Activated gamma-delta T cell treated with Interleukin-2 at 50 U/mL for 16 hours (primary cell): ENCODE measurements around the gene PPIP5K2.
A peak's percentile ranks its signal among the peaks of the same experiment; 100 is the strongest.
"Not testable (repeated sequence)": the region's sequence is repeated elsewhere in the genome, so short reads cannot be mapped to it uniquely, and the experiment has no call there.

Experiments
- DNase-seq: peaks from one replicate; pipeline ENCODE4 v3.0.0-alpha.2; 2020

PPIP5K2 gene

DNA sequence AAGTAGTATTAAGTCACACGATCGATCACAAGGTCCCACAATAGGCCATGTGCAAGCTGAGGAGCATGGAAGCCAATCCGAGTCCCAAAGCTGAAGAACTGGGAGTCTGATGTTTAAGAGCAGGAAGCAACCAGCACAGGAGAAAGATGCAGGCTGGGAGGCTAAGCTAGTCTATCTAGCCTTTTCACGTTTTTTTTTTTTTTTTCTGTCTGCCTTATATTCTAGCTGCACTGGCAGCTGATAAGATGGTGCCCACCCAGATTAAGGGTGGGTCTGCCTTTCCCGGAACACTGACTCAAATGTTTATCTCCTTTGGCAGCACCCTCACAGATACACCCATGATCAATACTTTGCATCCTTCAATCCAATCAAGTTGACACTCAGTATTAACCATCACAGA, 6.5 kb downstream of the PPIP5K2 start:
- DNase-seq: no peak

DNA sequence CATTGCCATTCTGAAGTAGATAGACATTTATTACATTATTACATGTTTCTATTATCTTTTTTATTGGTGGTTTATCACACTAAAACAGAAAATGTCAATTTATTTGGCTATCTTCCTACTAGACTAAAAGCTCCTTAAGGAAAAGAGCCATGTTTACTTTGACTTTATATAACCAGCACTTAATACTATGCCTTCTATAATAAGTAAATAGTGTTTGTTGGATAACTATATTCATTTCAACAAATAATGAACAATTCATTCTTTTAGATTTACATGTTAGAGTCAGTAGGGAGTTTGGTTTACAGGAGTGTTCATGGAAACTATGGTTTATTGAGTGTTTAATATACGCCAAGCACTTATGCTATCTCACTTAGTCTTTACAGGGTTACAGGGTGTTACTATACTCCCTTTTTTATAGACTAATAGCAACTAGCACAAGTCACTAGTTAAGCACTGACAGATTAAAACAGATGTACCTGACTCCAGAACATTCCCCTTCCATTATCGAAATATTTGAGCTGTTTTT, 7.3 kb downstream of the PPIP5K2 start:
- no peak for DNase-seq

DNA sequence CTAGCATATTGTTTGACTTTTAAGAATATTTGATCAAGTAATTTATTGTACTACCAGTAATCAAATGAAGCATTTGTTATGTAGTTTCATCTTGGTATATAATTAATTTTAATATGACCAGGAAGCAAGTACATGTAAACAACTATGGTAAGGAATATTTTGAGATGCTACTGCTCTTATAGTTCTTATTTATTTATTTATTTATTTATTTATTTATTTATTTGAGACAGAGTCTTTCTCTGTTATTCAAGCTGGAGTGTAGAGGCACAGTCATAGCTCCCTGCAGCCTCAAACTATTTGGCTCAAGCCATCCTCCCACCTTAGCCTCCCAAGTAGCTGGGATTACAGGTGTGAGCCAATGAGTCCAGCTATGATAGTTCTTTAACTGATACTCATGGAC, 8.1 kb downstream of the PPIP5K2 start:
- DNase-seq: no peak

DNA sequence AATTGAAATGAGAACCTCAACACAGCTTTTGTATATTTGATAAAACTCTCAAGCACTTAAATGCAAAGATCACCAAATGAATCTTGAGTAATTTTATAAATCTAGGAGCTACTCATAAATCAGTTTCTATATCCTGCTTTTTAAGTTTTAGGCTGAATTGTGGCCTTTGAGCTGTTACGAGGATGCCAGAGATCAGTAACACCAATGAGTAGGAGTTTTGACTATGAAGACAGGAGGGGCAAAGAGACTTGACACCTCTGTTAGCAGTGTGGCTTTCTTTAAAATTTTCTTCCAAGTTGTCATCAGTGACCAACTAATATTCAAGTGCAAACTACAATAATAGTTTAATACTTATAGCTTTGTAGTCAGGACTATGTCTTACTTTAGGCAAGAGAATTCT, 12.6 kb downstream of the PPIP5K2 start:
- no peak for DNase-seq

DNA sequence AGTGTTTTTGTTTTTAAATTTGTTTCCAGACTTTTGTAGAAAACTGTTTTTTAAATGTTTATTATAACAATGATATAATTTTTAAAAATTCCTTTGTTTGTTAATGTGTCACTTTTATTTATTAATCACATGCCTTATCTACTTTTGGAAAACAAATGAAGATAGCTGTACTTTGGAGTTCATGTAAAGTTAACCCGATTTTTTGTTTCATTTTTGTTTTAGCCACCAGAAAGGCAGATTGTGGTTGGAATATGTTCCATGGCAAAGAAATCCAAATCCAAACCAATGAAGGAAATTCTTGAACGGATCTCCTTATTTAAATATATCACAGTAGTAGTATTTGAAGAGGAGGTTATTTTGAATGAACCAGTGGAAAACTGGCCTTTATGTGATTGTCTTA, 13.1 kb downstream of the PPIP5K2 start:
- no peak for DNase-seq

DNA sequence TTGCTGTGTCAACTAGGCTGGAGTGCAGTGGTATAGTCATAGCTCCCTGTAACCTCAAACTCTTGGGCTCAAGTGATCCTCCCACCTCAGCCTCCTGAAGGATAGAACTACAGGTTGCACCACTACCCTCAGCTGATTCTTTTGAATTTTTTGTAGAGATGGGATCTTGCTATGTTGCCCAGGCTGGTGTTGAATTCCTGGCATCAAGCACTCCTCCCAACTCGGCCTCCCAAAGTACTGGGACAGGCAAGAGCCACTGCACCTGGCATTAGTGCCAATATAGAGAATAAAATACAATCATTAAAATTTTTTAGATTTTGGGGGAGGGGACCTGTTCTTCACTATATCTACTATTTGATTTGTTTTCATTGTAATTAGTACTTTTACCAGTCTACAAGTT, 15.4 kb downstream of the PPIP5K2 start:
- no peak for DNase-seq

DNA sequence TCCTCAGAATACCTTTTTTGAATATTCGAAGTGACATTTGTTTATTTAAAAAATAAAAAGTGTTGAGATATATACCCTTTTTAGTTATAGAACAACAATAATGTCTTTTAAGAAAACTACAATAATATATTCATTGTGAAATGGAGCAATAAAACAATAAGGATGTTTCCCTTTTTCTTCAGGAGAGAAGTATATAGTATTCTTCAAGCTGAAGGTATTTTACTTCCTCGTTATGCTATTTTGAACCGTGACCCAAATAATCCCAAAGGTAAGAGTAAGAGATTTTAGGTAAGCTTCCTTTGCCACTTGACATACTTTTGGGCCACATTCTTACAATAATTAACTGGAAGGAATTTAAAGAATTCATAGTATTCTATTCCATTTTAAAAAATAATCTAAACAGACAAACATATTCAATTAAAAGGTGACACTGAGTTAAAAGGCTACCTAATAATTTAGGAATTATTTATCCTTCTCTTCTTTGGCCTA, 18.1 kb downstream of the PPIP5K2 start:
- no peak for DNase-seq

DNA sequence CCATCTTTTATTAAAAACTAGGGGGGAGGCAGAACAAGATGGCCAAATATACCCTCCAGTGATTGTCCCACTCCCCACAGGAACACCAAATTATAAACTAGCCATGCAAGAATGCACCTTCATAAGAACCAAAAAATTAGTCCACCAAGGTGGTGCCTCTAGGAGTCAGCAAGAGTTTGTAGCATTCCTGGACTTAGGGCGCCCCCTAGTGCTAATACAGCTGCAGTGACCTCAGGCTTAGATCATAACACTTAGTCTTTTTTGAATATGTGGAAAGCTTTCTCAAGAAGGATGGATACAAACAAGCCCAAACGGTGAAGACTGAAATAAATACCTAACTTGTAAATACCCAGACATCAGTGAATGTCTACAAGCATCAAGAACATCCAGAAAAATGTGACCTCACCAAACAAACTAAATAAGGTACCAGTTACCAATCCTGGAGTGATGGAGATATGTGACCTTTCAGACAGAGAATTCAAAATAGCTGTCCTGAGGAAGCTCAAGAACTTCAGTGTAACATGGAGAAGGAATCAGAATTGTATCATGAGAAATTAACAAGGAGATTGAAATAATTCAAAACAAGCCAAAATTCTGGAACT, 19.3 kb downstream of the PPIP5K2 start:
- DNase-seq: peak; percentile 81

DNA sequence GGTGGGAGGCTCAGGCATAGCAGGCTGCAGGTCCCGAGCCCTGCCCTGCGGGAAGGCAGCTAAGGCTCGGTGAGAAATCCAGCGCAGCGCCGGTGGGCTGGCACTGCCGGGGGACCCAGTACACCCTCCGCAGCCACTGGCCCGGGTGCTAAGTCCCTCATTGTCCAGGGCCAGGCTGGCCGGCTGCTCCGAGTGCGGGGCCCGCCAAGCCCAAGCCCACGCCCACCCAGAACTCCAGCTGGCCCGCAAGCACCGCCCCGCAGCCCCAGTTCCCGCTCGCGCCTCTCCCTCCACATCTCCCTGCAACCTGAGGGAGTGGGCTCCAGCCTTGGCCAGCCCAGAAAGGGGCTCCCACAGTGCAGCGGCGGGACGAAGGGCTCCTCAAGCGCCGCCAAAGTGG, 22.0 kb downstream of the PPIP5K2 start:
- DNase-seq: not testable (repeated sequence)

DNA sequence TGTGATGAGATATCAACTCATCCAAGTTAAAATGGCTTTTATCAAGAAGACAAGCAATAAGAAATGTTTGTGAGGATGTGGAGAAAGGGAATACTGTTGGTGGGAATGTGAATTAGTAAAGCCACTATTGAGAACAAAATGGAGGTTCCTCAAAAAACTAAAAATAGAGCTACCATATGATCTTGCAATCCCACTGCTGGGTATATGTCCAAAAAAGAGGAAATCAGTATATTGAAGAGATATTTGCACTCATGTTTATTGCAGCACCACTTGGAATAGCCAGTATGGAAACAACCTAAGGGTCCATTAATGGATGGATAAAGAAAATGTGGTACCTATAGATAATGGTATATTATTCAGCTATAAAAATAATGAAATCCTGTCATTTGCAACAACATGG, 25.1 kb downstream of the PPIP5K2 start:
- DNase-seq: no peak

DNA sequence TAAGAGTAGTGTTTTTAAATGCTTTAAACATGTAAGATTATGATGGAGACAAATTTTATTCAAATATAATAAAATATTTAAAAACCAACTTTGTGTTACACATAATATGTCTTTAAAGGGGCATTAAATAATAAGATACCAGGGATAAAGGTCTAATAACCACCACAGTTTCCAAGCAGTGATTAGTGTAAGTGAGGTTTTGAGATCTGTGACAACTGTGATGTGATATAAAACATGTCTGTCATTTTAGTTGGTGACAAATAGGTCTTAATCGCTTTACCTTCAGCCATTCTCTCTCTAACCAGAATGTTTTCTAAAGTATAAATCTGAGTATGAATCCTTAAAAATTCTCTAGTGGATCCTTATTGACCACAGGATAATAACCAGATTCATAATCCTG, 28.1 kb downstream of the PPIP5K2 start:
- DNase-seq: no peak

DNA sequence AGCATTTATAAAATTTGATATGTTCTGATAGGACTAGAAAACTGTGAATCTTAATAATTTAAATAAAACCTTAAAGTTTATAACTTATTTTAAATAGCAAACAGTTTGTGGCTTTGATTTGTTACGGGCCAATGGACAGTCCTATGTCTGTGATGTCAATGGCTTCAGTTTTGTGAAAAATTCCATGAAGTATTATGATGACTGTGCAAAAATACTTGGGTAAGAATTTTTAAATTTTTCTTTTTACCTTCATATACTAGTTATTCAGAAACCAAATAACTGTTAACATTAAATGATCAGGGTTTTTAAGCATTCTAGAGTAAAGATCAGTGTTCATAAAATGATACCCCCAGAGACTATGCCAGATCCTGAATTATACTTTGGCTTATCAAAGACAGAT, 31.1 kb downstream of the PPIP5K2 start:
- DNase-seq: no peak

DNA sequence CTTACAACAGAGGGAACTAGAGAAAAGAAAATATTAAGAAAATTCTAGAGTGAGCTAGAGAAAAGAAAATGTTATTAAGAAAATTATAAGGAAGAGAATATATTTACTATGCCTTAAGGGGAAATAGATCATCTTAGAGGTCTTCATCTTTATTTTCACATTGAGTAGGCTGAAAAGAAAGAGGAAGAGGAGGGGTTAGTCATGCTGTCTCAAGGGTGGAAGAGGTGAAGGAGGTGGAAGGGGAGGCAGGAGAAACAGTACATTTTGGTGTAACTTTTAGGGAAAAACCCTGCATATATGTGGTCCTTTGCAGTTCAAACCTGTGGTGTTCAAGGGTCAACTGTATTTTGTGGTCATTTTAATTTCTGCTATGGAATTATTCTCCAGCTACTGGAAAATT, 46.6 kb downstream of the PPIP5K2 start:
- DNase-seq: no peak

DNA sequence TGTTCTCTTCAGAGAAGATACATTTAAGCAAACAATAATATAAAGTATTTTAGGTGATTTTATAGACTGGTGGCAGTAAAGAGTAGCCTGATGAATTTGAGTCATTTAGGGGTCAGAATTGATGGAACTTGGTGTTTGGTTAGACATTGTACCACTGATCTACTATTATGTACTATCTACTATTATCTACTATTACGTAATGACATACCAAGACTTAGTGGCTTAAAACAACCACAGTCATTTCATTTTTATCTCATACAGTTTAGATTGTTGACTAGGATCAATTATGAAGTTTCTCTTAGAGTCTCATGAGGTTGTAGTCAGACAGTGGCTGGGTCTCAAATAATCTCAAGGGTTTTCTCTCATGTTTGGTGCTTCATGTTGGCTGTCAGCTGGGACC, 54.0 kb downstream of the PPIP5K2 start:
- no peak for DNase-seq

DNA sequence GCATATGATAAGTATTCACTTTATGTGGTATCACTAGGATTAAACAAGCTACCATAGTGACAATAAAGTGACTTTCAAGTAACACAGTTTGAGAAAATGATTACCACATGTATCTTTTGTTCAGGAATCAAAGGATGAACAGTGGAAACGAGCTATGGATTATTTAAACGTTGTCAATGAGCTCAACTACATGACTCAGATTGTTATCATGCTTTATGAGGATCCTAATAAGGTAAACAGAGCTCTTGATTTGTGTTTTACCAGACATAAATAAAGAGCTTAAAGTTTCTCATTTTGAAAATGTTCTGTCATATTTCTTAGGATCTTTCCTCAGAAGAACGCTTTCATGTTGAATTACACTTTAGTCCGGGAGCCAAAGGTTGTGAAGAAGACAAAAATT, 57.4 kb downstream of the PPIP5K2 start:
- DNase-seq: no peak

DNA sequence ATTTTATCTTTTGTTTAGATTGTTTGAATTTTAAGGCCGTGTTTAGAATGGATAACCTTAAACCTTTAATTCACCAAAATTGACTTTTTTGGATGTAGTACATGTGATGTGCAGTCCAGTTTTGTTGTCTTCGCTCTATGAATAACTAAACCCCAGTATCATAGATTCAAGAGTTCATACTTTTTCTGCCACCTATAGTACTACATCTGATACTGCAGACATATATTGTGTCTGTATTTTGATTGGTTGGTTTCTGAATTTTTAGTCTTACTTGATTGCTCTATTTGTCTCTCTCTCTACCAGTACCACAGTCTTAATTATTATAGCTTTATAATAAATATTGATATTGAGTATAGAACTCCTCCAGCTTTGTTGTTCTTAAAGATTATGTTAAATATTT, 58.1 kb downstream of the PPIP5K2 start:
- DNase-seq: no peak

DNA sequence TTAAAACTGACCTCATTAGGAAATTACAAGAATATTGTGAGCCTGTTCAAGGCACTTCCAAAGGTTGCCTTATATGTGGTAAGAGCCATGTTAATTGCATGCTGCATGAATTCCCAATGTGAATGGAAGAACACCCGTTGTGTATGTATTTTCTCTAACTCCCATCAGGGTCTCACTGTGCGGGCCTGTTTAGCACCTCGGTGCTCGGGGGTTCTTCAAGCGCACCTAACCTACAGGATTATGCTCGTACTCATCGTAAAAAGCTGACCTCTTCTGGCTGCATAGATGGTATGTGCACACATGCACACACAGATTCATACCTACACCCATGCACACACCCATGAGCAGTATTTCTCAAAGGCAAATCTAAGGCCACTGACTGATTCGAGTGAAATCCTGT, 66.1 kb downstream of the PPIP5K2 start:
- no peak for DNase-seq

DNA sequence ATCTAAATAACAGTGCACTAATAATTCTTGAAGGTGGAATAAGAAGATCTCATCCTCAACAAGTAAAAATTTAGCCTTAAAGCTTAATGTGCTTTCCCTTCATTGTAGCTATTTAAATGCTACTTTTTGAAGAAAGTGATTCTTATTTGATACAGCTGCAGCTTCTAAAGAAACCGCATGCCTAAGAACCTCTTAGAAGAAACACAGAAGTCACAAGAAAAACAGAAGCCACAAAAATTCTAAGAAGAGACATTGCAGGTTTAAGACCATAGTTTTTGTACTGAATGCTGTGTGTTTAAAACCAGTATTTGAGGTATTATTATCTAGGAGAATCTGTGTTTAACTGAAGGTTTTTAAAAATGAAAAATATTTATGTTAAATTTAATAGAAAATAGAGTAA, 68.3 kb downstream of the PPIP5K2 start:
- DNase-seq: no peak

DNA sequence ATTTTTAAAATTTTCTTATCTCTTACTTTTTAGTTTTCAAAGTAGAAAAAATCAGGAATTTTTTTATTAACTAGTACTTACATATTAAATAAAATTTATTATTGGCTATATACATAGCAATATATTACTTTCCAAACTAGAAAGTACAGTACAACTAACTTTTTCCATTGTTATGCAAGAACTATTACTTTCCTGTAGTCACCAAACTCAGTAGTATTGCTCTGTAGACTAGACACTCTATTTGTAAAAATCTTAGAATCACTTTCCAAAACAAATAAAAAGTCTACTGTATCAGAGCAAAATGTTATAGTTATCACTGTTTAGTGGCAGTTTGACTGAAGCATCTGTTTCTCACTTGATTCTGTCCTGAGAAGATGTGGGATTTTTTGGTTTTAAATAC, 83.1 kb downstream of the PPIP5K2 start:
- no peak for DNase-seq

DNA sequence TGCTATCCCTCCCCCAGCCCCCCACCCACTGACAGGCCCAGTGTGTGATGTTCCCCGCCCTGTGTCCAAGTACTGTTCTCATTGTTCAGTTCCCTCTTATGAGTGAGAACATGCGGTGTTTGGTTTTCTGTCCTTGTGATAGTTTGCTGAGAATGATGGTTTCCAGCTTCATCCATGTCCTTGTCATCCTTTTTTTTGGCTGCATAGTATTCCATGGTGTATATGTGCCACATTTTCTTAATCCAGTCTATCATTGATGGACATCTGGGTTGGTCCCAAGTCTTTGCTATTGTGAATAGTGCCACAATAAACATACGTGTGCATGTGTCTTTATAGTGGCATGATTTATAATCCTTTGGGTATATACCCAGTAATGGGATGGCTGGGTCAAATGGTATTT, 84.9 kb downstream of the PPIP5K2 start:
- not testable (repeated sequence) for DNase-seq

DNA sequence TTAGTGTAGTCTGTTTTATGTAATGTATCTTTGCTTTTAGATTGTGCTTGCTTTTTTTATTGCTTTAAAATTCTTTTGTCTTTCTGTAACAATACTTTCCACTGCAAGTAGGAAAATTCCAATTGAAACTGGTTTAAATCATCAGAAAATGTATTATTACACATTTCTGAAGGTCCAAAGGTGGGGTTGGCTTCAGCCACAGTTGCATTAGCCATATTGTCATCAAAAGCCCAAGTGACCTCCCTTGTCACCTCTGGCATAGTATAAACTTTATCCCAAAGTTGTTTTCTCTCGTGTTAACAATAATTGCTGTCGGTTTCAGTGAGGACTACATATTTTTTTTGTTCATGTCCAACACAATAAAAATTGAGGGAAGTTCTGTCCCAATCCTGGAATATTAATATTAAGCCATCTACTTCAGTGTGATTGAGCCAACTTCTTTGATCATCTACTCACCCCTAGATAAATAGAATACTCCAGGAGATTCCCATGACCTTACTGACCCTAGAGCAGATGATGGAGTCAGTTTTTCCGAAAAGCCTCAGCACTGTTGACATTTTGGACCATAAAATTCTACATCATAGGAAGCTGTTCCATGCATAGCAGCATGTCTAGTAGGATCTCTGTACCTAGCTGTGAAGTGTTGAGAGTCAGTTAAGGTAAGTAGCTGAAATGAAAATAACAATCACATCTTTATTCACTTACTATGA, 86.0 kb downstream of the PPIP5K2 start:
- no peak for DNase-seq

DNA sequence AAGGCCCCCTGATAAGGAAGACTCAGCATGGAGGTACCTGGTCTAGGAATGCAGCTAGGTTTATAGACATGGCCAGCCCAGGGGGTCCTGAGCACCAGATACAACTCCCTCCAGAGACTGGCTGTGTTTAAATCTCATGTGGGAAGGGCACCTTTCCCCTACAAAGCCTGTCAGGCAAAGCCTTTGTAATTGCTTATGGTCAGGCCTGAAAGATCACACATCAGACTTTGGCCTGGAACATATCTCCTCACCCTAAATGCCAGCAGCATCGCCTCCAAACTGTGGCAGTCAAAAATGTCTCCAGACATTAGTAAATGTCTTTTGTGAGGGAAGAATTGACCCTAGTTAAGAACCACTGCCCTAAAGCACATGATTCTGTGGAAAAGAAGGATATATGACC, 86.9 kb downstream of the PPIP5K2 start:
- DNase-seq: no peak

DNA sequence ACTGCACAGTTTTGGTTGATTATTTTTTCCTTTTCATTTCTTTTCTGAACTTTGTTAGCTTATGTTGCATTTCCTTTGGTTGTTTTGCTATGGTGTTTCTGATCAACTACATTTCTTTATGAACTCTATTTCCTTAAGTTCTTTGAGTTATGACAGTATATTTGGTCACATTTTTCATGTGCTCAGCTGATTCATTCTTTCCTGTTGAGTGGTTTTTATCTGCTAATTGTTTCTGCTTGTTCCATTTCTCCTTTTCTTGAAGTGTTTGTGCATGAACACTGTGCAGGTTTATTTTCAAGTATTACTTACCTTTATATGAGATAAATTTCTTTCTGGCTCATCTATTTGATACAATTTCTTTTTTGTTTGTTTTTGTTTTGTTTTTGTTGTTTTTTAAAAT, 87.6 kb downstream of the PPIP5K2 start:
- DNase-seq: no peak

DNA sequence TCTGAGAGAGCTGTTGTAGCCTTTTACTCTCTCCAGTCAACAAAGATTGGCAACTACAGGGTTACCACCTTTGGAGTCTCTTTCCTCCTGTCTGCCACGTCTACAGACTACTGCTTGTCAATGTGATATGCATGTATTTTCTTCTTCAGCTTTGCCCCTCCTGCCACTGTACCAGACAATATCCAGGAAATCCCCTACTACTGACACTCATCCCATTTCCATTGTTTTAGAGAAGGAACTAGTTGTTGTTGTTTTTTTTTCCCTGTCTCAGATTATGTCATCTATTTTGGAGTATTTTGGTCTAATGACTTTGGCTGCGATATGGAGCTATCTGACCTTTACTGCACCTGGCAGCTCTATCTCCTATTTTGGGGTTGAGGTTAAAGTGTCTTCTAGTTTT, 88.4 kb downstream of the PPIP5K2 start:
- DNase-seq: no peak

DNA sequence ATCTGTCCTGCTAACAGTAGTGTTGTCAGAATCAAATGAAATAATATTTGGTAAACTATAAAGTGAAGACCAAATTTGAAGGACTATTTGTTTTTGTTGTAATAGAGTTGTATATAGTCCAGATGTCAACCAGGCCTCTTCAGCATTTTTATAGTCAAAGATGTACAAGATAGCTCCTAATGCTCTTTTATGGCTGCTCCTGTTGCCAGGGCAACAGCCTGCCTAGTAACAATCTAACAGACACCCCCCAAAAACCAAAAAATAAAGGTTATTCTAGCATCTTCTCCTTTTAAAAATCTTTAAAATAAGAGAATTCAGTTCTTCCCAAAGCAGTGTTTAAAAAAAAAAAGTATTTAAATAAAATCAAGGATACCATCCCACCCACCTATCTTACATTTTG, 89.0 kb downstream of the PPIP5K2 start:
- DNase-seq: no peak
